NCI-H1092 treated with DMSO at 0.1 percent for 48 hours (cell line): ENCODE results near the gene COL18A1.
"Not testable (repeated sequence)": the region's sequence is repeated elsewhere in the genome, so short reads cannot be mapped to it uniquely, and the experiment has no call there.

ENCODE experiments used
- DNase-seq: peaks from one replicate; lab custom pipeline; 2025; lab: John Stamatoyannopoulos, UW

The COL18A1 gene

DNA sequence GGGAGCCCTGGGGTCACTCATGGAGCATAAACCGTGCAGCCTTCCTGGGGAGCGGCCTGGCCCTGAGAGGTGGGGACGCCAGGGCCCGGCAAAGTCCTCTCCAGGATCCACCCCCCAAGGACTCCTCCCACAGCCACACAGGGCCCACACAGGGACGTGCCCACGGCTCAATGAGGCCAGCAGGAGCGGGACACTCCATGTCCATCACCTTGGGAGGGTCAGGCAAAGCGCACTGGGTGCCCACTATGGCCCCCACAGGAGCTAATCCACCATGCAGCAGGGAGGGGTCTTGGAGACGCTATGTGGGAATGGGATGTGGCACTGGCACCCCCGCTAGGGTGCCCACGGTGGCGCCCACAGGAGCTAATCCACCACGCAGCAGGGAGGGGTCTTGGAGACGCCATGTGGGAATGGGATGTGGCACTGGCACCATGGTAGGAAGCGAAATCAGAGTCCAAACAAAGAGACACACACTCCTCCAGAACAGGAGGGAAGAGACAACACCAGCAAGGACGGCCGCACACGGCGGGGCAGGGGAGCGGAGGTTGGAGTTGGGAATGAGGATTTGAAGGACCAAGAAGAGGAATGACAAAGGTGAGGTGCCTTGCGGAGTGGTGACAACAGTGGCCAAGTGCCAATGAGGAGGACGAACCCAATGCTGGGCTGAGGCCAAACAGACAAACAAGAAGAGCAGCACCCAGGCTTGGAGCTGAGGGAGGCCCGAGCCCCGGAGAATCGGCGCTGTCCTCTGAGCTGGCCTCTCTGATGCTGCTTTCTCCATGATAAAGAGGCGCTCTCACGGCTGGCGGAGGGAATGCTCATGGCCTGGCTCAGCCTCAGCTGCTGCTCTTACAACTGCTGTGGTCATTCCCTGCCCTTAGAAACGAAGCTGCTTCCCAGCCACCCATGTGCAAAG is 155.4 kb downstream of the COL18A1 start:
- DNase-seq: no peak

DNA sequence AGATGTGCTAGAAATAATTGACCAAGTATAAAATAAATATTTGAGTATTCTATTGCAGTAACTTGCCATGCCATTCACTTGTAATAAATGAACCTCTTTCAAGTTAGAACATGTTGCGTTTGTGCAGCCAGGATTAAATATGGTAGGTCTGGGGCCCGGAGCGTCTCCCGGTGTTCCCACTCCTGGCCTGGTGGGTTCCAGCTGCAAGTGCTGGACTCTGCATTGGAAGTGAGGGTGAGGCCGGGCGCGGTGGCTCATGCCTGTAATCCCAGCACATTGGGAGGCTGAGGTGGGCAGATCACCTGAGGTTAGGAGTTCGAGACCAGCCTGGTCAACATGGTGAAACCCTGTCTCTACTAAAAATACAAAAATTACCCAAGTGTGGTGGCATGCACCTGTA is 156.3 kb downstream of the COL18A1 start:
- not testable (repeated sequence) for DNase-seq

DNA sequence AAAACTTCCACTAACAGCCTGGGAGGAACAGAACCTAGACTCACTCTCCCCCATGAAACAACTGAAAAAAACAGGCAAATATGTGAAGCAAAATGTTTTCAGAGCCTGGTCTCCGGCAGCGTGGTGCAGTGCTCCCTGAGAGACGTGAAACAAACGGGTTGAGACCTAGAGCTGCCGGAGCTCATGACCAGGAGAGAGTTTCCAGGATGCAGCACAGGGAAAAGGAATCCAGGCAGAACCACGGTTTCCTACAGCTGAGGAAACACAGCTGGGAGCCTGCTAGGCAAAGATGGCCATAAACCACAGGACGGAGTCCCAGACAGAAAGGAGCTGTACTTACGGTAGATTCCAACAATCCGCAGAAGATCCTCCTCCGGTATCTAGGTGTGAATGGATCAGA is 157.4 kb downstream of the COL18A1 start:
- no peak for DNase-seq

DNA sequence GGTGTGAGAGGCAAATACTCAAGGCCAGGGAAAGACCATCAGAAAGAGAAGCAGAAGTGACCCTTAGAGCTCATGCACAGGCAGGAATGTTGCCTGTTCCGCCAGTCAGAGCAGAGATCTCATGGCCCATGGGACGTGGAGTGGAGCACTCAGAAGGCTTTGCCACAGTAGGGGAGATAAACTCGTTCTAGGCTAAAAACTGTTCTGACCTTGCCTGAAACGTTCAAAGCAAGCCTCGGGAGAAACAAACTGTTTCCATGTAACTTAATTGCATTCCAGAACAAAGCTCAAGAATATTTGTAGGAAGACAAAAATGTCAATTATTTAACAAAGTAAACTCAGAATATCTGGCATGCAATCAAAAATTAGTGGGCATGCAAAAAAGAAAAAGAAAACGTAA is 158.0 kb downstream of the COL18A1 start:
- DNase-seq: no peak
